ENCODE results near the gene LCK.
"Not testable (repeated sequence)": the region's sequence is repeated elsewhere in the genome, so short reads cannot be mapped to it uniquely, and the experiment has no call there.

Gene LCK

DNA sequence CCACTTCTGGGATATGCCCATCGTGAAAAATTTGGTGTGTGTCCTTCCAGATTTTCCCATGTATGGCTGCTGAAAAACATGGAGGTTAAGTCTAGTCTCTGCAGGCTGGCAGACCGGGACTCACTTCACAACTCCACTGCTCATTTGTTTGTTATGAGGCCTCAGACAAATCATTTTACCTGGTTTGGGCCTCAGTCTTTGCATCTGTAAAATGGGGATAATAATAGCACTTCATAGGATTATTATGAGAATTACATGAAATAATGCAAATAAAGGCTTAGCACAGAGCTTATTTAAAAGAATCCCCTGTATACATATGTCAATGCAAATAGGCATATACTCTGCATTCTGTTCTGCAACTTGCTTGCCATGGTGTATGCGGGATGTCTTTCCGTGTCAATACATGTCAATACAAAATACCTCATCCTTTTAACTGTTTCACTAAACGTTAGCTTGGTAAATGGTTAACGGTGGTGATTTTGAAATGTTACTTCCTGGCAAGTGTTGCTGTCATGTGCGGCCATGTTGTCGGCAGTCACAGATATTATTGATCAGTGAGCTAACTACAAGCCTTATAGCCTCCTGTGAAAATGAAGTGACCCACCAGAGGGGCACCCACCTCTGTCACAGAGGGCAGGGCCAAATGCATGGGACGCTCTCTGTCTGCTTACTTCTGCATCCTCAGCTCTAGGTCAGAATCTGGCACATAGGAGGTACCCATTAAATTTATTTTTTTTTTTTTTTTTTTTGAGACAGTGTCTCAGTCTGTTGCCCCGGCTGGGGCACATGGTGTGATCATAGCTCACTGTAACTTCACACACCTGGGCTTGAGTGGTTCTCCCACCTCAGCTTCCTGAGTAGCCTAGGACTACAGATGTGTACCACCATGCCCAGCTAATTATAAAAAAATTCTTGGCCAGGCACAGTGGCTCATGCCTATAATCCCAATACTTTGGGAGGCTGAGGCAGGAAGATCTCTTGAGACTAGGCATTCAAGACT lies 4.3 kb downstream of the LCK start:
- Histone ChIP-seq H3F3A (ENCODE audit: insufficient read depth, low read length) (peaks cover 5% of the 10 kb centered on the region), H3K4me3 (ENCODE audit: low read length) (no peak overlapping the region), H3K9me2 (replicated peaks; ENCODE audit: insufficient read depth, low read length) (no peaks in the 10 kb centered on the region), H3K79me2 (ENCODE audit: low read length) (no peaks in the 10 kb centered on the region), H2AFZ (ENCODE audit: low read length) (no peak overlapping the region), H3K9ac (ENCODE audit: low read length) (no peak overlapping the region), H3K4me2 (ENCODE audit: low read depth, low read length) (no peak overlapping the region), H4K20me1 (ENCODE audit: insufficient read depth, low read length) (no peaks in the 10 kb centered on the region), H3K4me1 (ENCODE audit: low read length) (peaks cover 32% of the 10 kb centered on the region), H3K36me3 (replicated peaks; ENCODE audit: insufficient read depth, low read length) (no peaks in the 10 kb centered on the region), H3K9me3 (replicated peaks; ENCODE audit: insufficient read depth, low read length) (no peaks in the 10 kb centered on the region), H3K27ac (ENCODE audit: low read length) (no peak overlapping the region), H3K27me3 (replicated peaks; ENCODE audit: insufficient read depth, low read length) (no peaks in the 10 kb centered on the region)
- no peak for TF ChIP-seq CTCF (IDR thresholded peaks at IDR 0.05; ENCODE audit: low read length)
- no peak for TF ChIP-seq EZH2 (optimal IDR thresholded peaks at IDR 0.05; ENCODE audit: low read depth, low read length)
- TF ChIP-seq EZH2phosphoT487 (IDR thresholded peaks at IDR 0.05; ENCODE audit: low read length): no peak
- DNase-seq: no peak

GRCh38 chr1:32256473-32257226 lies 5.6 kb downstream of the LCK start:
- DNase-seq: peak; percentile 13
- Histone ChIP-seq H3K36me3 (replicated peaks; ENCODE audit: insufficient read depth, low read length) (no peaks in the 10 kb centered on the region), H3K79me2 (ENCODE audit: low read length) (no peaks in the 10 kb centered on the region), H3K9me3 (replicated peaks; ENCODE audit: insufficient read depth, low read length) (no peaks in the 10 kb centered on the region), H2AFZ (ENCODE audit: low read length) (peak overlapping the region; percentile 35), H3K9ac (ENCODE audit: low read length) (no peak overlapping the region; the same call in 1 of the 2 replicates), H4K20me1 (ENCODE audit: insufficient read depth, low read length) (no peaks in the 10 kb centered on the region), H3K4me1 (ENCODE audit: low read length) (peaks cover 25% of the 10 kb centered on the region), H3K4me2 (ENCODE audit: low read depth, low read length) (peak overlapping the region; percentile 43; the same call in 1 of the 2 replicates), H3K4me3 (ENCODE audit: low read length) (0 out of 2 replicates have a peak overlapping the region, but pooled peaks have one; percentile 6), H3K9me2 (replicated peaks; ENCODE audit: insufficient read depth, low read length) (no peaks in the 10 kb centered on the region), H3F3A (ENCODE audit: insufficient read depth, low read length) (no peaks in the 10 kb centered on the region), H3K27ac (ENCODE audit: low read length) (peak overlapping the region; percentile 24; the same call in 1 of the 2 replicates), H3K27me3 (replicated peaks; ENCODE audit: insufficient read depth, low read length) (no peaks in the 10 kb centered on the region)
- TF ChIP-seq CTCF (IDR thresholded peaks at IDR 0.05; ENCODE audit: low read length): no peak
- TF ChIP-seq EZH2phosphoT487 (IDR thresholded peaks at IDR 0.05; ENCODE audit: low read length): no peak
- TF ChIP-seq EZH2 (optimal IDR thresholded peaks at IDR 0.05; ENCODE audit: low read depth, low read length): no peak

DNA sequence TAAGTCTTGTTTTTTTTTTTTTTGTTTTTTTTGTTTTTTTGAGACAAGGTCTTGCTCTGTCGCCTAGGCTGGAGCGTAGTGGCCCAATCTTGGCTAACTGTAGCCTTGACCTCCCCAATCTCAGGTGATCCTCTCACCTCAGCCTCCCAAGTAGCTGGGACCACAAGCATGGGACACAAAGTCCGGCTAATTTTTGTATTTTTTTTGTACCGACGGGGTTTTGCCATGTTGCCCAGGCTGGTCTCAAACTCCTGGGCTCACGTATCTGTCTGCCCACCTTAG lies 6.1 kb downstream of the LCK start:
- Histone ChIP-seq H3K36me3 (replicated peaks; ENCODE audit: insufficient read depth, low read length) (no peaks in the 10 kb centered on the region), H3K9me2 (replicated peaks; ENCODE audit: insufficient read depth, low read length) (no peaks in the 10 kb centered on the region), H2AFZ (ENCODE audit: low read length) (0 out of 2 replicates have a peak overlapping the region, but pooled peaks have one; percentile 35), H3K4me1 (ENCODE audit: low read length) (peaks cover 22% of the 10 kb centered on the region), H3K9me3 (replicated peaks; ENCODE audit: insufficient read depth, low read length) (no peaks in the 10 kb centered on the region), H3F3A (ENCODE audit: insufficient read depth, low read length) (no peaks in the 10 kb centered on the region), H3K4me2 (ENCODE audit: low read depth, low read length) (peak overlapping the region; percentile 43; the same call in 1 of the 2 replicates), H4K20me1 (ENCODE audit: insufficient read depth, low read length) (no peaks in the 10 kb centered on the region), H3K79me2 (ENCODE audit: low read length) (no peaks in the 10 kb centered on the region), H3K4me3 (ENCODE audit: low read length) (0 out of 2 replicates have a peak overlapping the region, but pooled peaks have one; percentile 6), H3K27ac (ENCODE audit: low read length) (peak overlapping the region; percentile 24; the same call in 1 of the 2 replicates), H3K9ac (ENCODE audit: low read length) (no peak overlapping the region), H3K27me3 (replicated peaks; ENCODE audit: insufficient read depth, low read length) (no peaks in the 10 kb centered on the region)
- TF ChIP-seq CTCF (IDR thresholded peaks at IDR 0.05; ENCODE audit: low read length) (no peak), EZH2phosphoT487 (IDR thresholded peaks at IDR 0.05; ENCODE audit: low read length) (no peak), EZH2 (optimal IDR thresholded peaks at IDR 0.05; ENCODE audit: low read depth, low read length) (no peak)
- no peak for DNase-seq

- H3K9me2 ChIP-seq (replicated peaks; ENCODE audit: insufficient read depth, low read length); H3K27ac ChIP-seq (ENCODE audit: low read length); DNase-seq; H3K4me3 ChIP-seq (ENCODE audit: low read length); H3K36me3 ChIP-seq (replicated peaks; ENCODE audit: insufficient read depth, low read length); H3K4me1 ChIP-seq (ENCODE audit: low read length); H3K27me3 ChIP-seq (replicated peaks; ENCODE audit: insufficient read depth, low read length); H3K9me3 ChIP-seq (replicated peaks; ENCODE audit: insufficient read depth, low read length); H3K4me2 ChIP-seq (ENCODE audit: low read depth, low read length); H3K9ac ChIP-seq (ENCODE audit: low read length); H2AFZ ChIP-seq (ENCODE audit: low read length); H3K79me2 ChIP-seq (ENCODE audit: low read length); H4K20me1 ChIP-seq (ENCODE audit: insufficient read depth, low read length); H3F3A ChIP-seq (ENCODE audit: insufficient read depth, low read length): not testable (repeated sequence)
Observed at GRCh38 chr1:32263236-32263593, 12.2 kb downstream of the LCK start.

Data from MM.1S (cell line).